Measurements from ENCODE around the gene CACNA1A.

CACNA1A gene

GRCh38 chr19:13502231-13502630, 4.0 kb downstream of the CACNA1A start:
- DNase-seq (ENCODE audit: low read depth), result no peak
- TF ChIP-seq, protein P1, sequence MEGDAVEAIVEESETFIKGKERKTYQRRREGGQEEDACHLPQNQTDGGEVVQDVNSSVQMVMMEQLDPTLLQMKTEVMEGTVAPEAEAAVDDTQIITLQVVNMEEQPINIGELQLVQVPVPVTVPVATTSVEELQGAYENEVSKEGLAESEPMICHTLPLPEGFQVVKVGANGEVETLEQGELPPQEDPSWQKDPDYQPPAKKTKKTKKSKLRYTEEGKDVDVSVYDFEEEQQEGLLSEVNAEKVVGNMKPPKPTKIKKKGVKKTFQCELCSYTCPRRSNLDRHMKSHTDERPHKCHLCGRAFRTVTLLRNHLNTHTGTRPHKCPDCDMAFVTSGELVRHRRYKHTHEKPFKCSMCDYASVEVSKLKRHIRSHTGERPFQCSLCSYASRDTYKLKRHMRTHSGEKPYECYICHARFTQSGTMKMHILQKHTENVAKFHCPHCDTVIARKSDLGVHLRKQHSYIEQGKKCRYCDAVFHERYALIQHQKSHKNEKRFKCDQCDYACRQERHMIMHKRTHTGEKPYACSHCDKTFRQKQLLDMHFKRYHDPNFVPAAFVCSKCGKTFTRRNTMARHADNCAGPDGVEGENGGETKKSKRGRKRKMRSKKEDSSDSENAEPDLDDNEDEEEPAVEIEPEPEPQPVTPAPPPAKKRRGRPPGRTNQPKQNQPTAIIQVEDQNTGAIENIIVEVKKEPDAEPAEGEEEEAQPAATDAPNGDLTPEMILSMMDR (conservative IDR thresholded peaks at IDR 0.05; ENCODE audit: control insufficient read depth, insufficient read depth, low read depth, low read length), result no peak
- H3K4me3 ChIP-seq (ENCODE audit: control insufficient read depth, low read depth, low read length), result no peak overlapping the region

- no peak overlapping the region for H3K4me3 ChIP-seq (ENCODE audit: control insufficient read depth, low read depth, low read length)
- no peak for DNase-seq (ENCODE audit: low read depth)
- TF ChIP-seq, protein P1 (conservative IDR thresholded peaks at IDR 0.05; ENCODE audit: control insufficient read depth, insufficient read depth, low read depth, low read length), result no peak
These were observed 6.6 kb downstream of the CACNA1A start for GRCh38 chr19:13499692-13500091.

DNA sequence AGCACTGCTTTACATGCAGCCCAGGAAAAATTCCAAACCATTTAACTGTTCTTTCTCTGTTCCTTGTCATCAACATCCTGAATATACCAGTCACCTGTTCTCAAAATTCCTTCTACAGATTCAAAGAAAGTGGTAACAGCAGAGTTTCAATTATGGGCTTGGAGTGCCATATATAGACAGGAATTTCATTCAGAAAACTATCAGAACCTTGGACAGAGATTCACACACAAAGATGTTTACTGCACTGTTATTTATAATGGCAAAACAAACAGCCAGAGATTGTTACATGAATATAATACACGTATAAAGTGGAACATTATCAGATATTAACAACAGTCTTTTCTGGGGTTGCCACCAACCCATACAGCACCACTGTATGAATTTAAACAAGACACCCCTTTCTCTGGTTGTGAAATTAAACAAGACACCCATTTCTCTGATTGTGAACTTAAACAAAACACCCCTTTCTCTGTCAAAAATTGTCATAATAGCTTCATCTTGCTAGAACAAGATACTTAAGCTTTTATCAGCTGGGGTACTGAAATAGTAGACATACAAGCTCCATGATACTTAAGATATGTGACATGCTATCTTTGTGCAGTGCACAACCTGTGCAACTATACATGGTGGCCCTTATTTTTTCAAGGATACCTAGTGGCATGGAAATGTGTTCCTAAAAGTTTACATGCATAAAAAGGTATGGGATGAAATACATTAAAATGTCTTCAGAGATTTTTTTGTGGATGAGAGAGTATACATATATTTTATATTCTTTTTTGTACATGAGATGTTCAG, 12.6 kb downstream of the CACNA1A start:
- TF ChIP-seq, protein P1 (conservative IDR thresholded peaks at IDR 0.05; ENCODE audit: control insufficient read depth, insufficient read depth, low read depth, low read length), result no peak
- DNase-seq (ENCODE audit: low read depth), result no peak
- no peak overlapping the region for H3K4me3 ChIP-seq (ENCODE audit: control insufficient read depth, low read depth, low read length)

GRCh38 chr19:13492128-13492527, 14.2 kb downstream of the CACNA1A start:
- TF ChIP-seq, protein P1 (conservative IDR thresholded peaks at IDR 0.05; ENCODE audit: control insufficient read depth, insufficient read depth, low read depth, low read length), result no peak
- peak; percentile 69 for DNase-seq (ENCODE audit: low read depth)
- H3K4me3 ChIP-seq (ENCODE audit: control insufficient read depth, low read depth, low read length), result no peak overlapping the region

- TF ChIP-seq, protein P1 (conservative IDR thresholded peaks at IDR 0.05; ENCODE audit: control insufficient read depth, insufficient read depth, low read depth, low read length), result no peak
- no peak overlapping the region for H3K4me3 ChIP-seq (ENCODE audit: control insufficient read depth, low read depth, low read length)
- no peak for DNase-seq (ENCODE audit: low read depth)
These were observed 18.3 kb downstream of the CACNA1A start for GRCh38 chr19:13487985-13488384.

- DNase-seq (ENCODE audit: low read depth), result no peak
- H3K4me3 ChIP-seq (ENCODE audit: control insufficient read depth, low read depth, low read length), result no peak overlapping the region
- TF ChIP-seq, protein P1 (conservative IDR thresholded peaks at IDR 0.05; ENCODE audit: control insufficient read depth, insufficient read depth, low read depth, low read length), result no peak
These were observed 22.1 kb downstream of the CACNA1A start for GRCh38 chr19:13484166-13484565.
